ENCODE data around the gene KMT5B.
A peak's percentile ranks its signal among the peaks of the same experiment; 100 is the strongest.
"Not testable (repeated sequence)": the region's sequence is repeated elsewhere in the genome, so short reads cannot be mapped to it uniquely, and the experiment has no call there.

Gene KMT5B

DNA sequence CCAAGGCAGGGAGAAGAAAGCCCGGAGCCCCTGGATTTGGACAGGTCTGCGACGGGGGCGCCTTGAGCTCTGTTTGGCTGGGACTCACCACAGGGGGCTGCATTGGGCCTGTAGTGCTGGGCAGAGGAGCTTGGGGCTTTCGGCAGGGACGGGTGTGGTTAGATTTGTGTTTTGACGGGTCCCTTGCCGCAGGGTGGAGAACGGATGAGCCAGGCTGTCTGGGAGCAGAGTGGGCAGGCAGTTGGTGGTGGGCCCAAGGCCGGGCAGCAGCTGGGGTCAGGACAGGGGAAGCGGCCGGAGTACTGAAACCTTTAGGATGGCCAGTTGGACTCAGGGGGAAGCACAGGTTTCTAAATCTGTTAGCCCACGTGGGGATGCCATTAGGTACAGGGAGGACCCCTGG is 45.3 kb upstream of the KMT5B start:
- TF ChIP-seq, protein P1, sequence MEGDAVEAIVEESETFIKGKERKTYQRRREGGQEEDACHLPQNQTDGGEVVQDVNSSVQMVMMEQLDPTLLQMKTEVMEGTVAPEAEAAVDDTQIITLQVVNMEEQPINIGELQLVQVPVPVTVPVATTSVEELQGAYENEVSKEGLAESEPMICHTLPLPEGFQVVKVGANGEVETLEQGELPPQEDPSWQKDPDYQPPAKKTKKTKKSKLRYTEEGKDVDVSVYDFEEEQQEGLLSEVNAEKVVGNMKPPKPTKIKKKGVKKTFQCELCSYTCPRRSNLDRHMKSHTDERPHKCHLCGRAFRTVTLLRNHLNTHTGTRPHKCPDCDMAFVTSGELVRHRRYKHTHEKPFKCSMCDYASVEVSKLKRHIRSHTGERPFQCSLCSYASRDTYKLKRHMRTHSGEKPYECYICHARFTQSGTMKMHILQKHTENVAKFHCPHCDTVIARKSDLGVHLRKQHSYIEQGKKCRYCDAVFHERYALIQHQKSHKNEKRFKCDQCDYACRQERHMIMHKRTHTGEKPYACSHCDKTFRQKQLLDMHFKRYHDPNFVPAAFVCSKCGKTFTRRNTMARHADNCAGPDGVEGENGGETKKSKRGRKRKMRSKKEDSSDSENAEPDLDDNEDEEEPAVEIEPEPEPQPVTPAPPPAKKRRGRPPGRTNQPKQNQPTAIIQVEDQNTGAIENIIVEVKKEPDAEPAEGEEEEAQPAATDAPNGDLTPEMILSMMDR (IDR thresholded peaks at IDR 0.05; ENCODE audit: insufficient read depth, low read depth, low read length, missing control alignments), result no peak
- DNase-seq (ENCODE audit: low read depth), result no peak
- no peak overlapping the region for H3K4me3 ChIP-seq (ENCODE audit: low read length)

DNA sequence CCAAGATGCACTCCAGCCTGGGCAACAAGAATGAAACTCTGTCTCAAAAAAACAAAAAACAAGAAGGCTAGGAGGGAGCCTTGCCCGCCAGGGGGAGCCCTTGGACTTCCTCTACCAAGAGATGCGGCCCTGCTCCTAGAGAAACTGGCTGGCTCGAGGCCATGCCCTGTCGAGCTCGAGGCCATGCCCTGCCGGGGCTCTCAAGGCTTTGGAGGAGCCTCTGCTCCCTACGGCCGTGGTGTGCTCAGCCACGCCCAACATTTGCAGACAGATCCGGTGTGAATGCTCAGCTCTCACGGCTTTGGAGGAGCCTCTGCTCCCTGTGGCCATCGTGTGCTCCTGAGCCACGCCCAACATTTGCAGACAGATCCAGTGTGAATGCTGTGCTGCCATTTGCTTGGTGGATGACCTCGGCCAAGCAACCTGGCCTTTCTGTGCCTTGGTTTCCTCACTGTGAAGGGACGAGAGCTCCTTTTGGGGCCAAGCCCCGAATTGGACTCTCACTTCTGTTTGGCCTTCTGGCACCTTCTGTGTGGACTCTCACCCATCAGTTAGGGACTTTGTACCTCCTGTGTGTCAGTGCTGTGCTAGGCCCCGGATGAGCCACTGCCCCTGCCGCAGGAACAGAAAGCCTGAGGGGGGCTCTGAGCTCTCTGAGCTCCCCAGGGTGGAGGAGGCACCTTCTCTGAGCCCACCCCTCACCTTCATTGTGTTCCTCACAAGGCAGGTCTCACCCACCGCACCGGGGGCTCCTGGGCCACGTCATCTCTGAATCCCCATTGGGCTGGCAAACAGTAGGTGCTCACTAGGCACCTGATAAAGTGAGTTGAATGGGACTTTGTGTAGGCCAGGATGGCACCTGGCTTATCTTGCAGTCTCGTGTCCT is 44.6 kb upstream of the KMT5B start:
- TF ChIP-seq, protein P1 (IDR thresholded peaks at IDR 0.05; ENCODE audit: insufficient read depth, low read depth, low read length, missing control alignments), result peak; percentile 81
- DNase-seq (ENCODE audit: low read depth), result peak; percentile 85
- H3K4me3 ChIP-seq (ENCODE audit: low read length), result no peak overlapping the region

DNA sequence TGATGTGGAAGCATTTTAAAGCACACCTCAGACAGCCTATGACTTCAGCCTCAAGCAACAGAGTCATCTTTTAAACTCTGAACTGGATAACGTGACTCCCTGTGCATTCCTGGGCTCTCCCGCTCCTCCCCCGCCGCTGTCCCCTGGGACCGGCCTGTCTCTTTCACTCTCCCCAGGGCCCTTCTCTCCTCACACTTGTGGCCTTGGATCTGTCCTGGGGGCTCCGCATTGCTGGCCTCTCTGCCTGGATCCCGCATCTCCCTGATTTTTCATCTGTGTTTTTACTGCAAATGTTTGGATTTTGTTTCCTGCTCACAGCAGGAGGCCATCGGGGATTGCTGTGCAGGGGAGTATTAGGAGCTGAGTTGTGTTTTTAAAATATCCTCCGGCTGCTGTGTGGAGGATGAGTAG is 43.2 kb upstream of the KMT5B start:
- no peak for DNase-seq (ENCODE audit: low read depth)
- no peak overlapping the region for H3K4me3 ChIP-seq (ENCODE audit: low read length)
- TF ChIP-seq, protein P1 (IDR thresholded peaks at IDR 0.05; ENCODE audit: insufficient read depth, low read depth, low read length, missing control alignments), result no peak

DNA sequence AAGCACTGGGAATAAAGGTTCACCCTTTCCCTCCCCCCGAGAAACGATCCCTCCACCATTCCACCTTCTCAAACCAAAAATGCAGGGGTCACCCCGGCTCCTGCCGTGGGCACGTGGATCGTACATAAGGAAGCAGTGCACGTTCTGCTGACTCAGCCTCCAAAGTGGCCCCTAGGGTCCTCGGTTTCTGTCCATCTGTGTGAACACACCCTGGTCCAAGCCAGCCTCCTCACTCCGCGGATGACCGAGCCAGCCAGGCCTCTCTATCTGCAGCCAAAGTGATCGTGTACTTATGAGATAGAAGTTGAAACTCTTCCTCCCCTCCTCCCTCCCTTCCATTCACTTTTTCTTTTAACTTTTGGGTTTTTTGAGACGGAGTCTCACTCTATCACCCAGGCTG is 42.4 kb upstream of the KMT5B start:
- DNase-seq (ENCODE audit: low read depth), result no peak
- TF ChIP-seq, protein P1 (IDR thresholded peaks at IDR 0.05; ENCODE audit: insufficient read depth, low read depth, low read length, missing control alignments), result no peak
- H3K4me3 ChIP-seq (ENCODE audit: low read length), result no peak overlapping the region

DNA sequence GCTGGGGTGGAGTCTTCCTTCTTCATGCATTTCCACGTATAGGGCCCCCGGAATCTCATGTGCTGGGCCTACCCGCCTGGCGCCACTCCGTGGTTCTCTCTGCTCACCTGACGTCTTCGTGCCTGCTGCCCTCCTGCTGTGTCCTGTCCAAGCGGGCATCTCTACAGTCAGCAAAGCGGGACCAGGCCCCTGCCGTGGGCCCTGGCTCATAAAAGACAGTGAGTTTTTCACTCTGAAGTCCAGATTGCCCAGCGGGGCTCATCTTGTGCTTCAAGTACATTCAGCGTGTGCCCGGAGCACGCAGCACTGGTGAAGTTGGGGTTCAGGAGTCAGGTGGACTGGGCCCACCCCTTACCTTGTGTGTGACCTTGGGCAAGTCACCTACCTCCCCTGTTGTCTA is 41.3 kb upstream of the KMT5B start:
- no peak overlapping the region for H3K4me3 ChIP-seq (ENCODE audit: low read length)
- no peak for DNase-seq (ENCODE audit: low read depth)
- TF ChIP-seq, protein P1 (IDR thresholded peaks at IDR 0.05; ENCODE audit: insufficient read depth, low read depth, low read length, missing control alignments), result no peak

DNA sequence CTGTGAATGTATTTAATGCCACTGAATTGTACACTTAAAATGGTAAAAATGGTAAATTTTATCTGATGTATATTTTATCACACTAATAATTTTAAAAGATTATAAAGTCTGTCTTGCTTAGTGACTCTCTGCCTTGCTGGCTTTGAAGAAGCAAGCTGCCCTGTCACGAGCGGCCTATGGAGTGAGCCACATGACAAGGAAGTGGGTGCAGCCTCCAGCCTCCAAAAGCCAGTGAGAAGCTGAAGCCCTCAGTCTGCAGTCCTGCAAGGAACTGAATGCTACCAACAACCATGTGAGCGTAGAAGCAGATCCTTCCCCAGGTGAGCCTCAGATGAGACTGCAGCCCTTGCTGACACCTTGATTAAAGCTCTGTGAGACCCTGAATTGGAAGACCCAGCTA is 38.7 kb upstream of the KMT5B start:
- H3K4me3 ChIP-seq (ENCODE audit: low read length), result no peak overlapping the region

DNA sequence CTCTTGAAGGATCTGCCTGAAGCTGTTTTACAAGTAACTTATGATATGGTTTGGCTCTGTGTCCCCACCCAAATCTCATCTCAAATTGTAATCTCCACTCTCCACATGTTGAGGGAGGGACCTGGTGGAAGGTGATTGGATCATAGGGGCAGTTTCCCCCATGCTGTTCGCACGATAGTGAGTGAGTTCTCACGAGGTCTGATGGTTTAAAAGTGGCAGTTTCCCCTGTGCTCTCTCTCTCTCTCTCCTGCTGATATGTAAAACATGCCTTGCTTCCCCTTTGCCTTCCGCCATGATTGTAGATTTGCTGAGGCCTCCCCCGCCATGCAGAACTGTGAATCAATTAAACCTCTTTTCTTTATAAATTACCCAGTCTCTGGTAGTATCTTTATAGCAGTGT is 31.8 kb upstream of the KMT5B start:
- not testable (repeated sequence) for H3K4me3 ChIP-seq (ENCODE audit: low read length)

More for the DNA sequence above, 38.7 kb upstream of the KMT5B start:
- TF ChIP-seq, protein P1 (IDR thresholded peaks at IDR 0.05; ENCODE audit: insufficient read depth, low read depth, low read length, missing control alignments), result no peak
- no peak for DNase-seq (ENCODE audit: low read depth)

DNA sequence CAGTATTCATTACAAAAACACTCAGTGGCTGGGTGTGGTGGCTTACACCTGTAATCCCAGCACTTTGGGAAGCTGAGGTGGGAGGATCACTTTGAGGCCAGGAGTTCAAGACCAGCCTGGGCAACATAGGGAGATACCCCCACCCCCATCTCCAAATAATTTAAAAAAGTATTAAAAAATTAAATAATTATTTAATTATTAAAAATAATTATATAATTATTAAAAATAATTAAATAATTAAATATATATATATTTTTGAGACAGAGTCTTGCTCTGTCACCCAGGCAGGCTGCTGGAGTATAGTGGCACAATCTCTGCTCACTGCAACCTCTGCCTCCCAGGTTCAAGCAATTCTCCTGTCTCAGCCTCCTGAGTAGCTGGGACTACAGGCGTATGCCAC is 30.8 kb upstream of the KMT5B start:
- not testable (repeated sequence) for DNase-seq (ENCODE audit: low read depth); H3K4me3 ChIP-seq (ENCODE audit: low read length)

More for the DNA sequence above, 31.8 kb upstream of the KMT5B start:
- DNase-seq (ENCODE audit: low read depth), result not testable (repeated sequence)

Data from epithelial cell of esophagus (primary cell).